GM12878 (cell line): ENCODE measurements around the gene IL36B.

Experiments used
- CBFB ChIP-seq: IDR thresholded peaks from 2 replicates; pipeline ENCODE4 v1.6.1; 2016; ENCODE audit warnings: antibody characterized with exemption, low read depth
- CEBPB ChIP-seq, 2 experiments: fragments of 150-350 bp in 1 of 2; IDR thresholded peaks; 2 replicates each; pipeline ENCODE4 v1.6.1; 2012 to 2014; ENCODE audit warnings: low read depth in 2 of 2, low read length in 2 of 2, borderline replicate concordance in 1 of 2, inconsistent platforms in 1 of 2
- CHD2 ChIP-seq: IDR thresholded peaks from 2 replicates; pipeline ENCODE4 v1.6.1; 2011; ENCODE audit warnings: low read depth, low read length, improper control_type of control experiment, borderline replicate concordance
- ETV6 ChIP-seq, 2 experiments: fragments of 450-650 bp in 1 of 2; IDR thresholded peaks in 1 of 2; conservative IDR thresholded peaks in 1 of 2; 2 replicates each; pipeline ENCODE4 v1.6.1; 2014; ENCODE audit warnings: antibody characterized with exemption in 1 of 2, borderline replicate concordance in 1 of 2, low read depth in 1 of 2, mild to moderate bottlenecking in 1 of 2, moderate library complexity in 1 of 2
- EZH2 ChIP-seq: IDR thresholded peaks from 2 replicates; pipeline ENCODE4 v1.6.1; 2012; ENCODE audit warnings: low read depth, mild to moderate bottlenecking, control low read depth, inconsistent platforms, low read length, borderline replicate concordance; ENCODE audit not compliant: control insufficient read depth
- HCFC1 ChIP-seq: fragments of 150-350 bp; IDR thresholded peaks from 2 replicates; pipeline ENCODE4 v1.6.1; 2014; ENCODE audit warnings: low read length
- MTA3 ChIP-seq: IDR thresholded peaks from 2 replicates; pipeline ENCODE4 v1.6.1; 2012; ENCODE audit warnings: low read length, inconsistent platforms, borderline replicate concordance
- NFIC ChIP-seq: IDR thresholded peaks from 2 replicates; pipeline ENCODE4 v1.6.1; 2012; ENCODE audit warnings: low read depth, mild to moderate bottlenecking, inconsistent platforms, low read length, moderate library complexity
- POLR2AphosphoS5 ChIP-seq: IDR thresholded peaks from 2 replicates; pipeline ENCODE4 v1.6.1; 2011; ENCODE audit warnings: mild to moderate bottlenecking, low read length, inconsistent platforms
- SMARCA5 ChIP-seq: fragments of 450-650 bp; IDR thresholded peaks from 2 replicates; pipeline ENCODE4 v1.6.1; 2017; ENCODE audit warnings: mild to moderate bottlenecking
- SP1 ChIP-seq: IDR thresholded peaks from one replicate; pipeline ENCODE4 v1.6.1; 2011; ENCODE audit warnings: low read depth, low read length
- USF2 ChIP-seq: IDR thresholded peaks from 2 replicates; pipeline ENCODE4 v1.6.1; 2011; ENCODE audit warnings: low read depth, low read length, improper control_type of control experiment, borderline replicate concordance
- TF ChIP-seq, protein P1 (sequence below), 3 experiments: IDR thresholded peaks in 2 of 3; conservative IDR thresholded peaks in 1 of 3; 2 replicates each; pipeline ENCODE4 v1.5.1; 2011; ENCODE audit warnings: low read depth in 3 of 3, low read length in 3 of 3, mild to moderate bottlenecking in 3 of 3, control low read depth in 2 of 3, moderate library complexity in 2 of 3, inconsistent platforms in 1 of 3, mixed read lengths in 1 of 3; ENCODE audit not compliant: control insufficient read depth in 2 of 3, insufficient read depth in 1 of 3; ENCODE audit errors: extremely low read depth in 1 of 3

DNA sequence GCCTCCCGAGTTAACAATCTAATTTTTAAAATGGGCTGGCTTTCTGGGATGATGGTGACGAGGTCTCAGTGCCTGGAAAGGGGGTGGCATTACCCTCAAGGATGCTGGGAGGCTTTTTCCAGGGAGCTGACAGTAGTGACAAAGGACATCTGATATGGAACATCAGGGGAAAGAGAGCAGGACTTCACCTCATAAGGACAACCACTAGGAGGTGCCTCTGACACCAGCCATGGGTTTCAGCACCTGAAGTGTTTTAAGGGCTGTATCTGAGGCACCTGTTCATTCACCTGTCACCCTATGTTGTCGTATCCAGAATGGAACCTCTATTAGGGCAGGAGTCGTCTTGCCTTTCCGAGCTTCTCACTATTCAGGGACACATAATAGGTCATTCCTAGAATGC lies 10.8 kb downstream of the IL36B start:
- TF ChIP-seq, protein P1, sequence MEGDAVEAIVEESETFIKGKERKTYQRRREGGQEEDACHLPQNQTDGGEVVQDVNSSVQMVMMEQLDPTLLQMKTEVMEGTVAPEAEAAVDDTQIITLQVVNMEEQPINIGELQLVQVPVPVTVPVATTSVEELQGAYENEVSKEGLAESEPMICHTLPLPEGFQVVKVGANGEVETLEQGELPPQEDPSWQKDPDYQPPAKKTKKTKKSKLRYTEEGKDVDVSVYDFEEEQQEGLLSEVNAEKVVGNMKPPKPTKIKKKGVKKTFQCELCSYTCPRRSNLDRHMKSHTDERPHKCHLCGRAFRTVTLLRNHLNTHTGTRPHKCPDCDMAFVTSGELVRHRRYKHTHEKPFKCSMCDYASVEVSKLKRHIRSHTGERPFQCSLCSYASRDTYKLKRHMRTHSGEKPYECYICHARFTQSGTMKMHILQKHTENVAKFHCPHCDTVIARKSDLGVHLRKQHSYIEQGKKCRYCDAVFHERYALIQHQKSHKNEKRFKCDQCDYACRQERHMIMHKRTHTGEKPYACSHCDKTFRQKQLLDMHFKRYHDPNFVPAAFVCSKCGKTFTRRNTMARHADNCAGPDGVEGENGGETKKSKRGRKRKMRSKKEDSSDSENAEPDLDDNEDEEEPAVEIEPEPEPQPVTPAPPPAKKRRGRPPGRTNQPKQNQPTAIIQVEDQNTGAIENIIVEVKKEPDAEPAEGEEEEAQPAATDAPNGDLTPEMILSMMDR (IDR thresholded peaks at IDR 0.05 in 2 of 3, conservative IDR thresholded peaks at IDR 0.05 in 1 of 3; ENCODE audit: control insufficient read depth in 2 of 3, extremely low read depth in 1 of 3, insufficient read depth in 1 of 3, low read depth in 3 of 3, low read length in 3 of 3): peak in 1 of 3 experiments; percentile 18; a peak in 1 of 6 replicates
- no peak for TF ChIP-seq POLR2AphosphoS5
- TF ChIP-seq CHD2: no peak
- no peak for TF ChIP-seq USF2
- TF ChIP-seq SP1: no peak
- no peak for TF ChIP-seq CEBPB (IDR thresholded peaks at IDR 0.05; ENCODE audit: borderline replicate concordance in 1 of 2, low read depth in 2 of 2, low read length in 2 of 2)
- TF ChIP-seq CBFB: no peak
- no peak for TF ChIP-seq ETV6 (conservative IDR thresholded peaks at IDR 0.05 in 1 of 2, IDR thresholded peaks at IDR 0.05 in 1 of 2; ENCODE audit: borderline replicate concordance in 1 of 2, low read depth in 1 of 2)
- no peak for TF ChIP-seq SMARCA5
- no peak for TF ChIP-seq EZH2
- no peak for TF ChIP-seq MTA3
- TF ChIP-seq NFIC: no peak
- no peak for TF ChIP-seq HCFC1
